GM23338 (cell line): ENCODE measurements around the gene ARL5C. TPM values are rescaled to one million over a fixed set of nuclear protein-coding genes. Genes with fewer than 3 reads are reported as not detected.
"Not testable (repeated sequence)": the region's sequence is repeated elsewhere in the genome, so short reads cannot be mapped to it uniquely, and the experiment has no call there.

Source experiments
- ATAC-seq: fragments of 200-7000 bp; cut with Tn5 transposase; 3 replicates; pipeline ENCODE4 v1.9.1; 2020
- DNase-seq: peaks from one replicate; pipeline ENCODE4 v3.0.0-alpha.2; 2015; ENCODE audit warnings: low spot score
- H2AFZ ChIP-seq: fragments of 200-600 bp; sonication (generic); 2 replicates; pipeline ENCODE4 v1.8.0; 2016; ENCODE audit warnings: antibody characterized with exemption, mild to moderate bottlenecking, moderate library complexity
- H3F3A ChIP-seq: fragments of 200-600 bp; sonication (generic); replicated peaks from 2 replicates; pipeline ENCODE4 v1.8.0; 2017; ENCODE audit warnings: antibody characterized with exemption, mixed run types, low read depth
- H3K27ac ChIP-seq: fragments of 200-600 bp; sonication (generic); 2 replicates; pipeline ENCODE4 v1.6.1; 2016; ENCODE audit warnings: low read depth
- H3K27me3 ChIP-seq: fragments of 200-600 bp; sonication (generic); 2 replicates; pipeline ENCODE4 v1.8.0; 2016; ENCODE audit warnings: mild to moderate bottlenecking, mixed run types, moderate library complexity; ENCODE audit not compliant: insufficient read depth
- H3K36me3 ChIP-seq: fragments of 200-600 bp; sonication (generic); 2 replicates; pipeline ENCODE4 v1.8.0; 2016; ENCODE audit warnings: mild to moderate bottlenecking; ENCODE audit not compliant: insufficient read depth
- H3K4me1 ChIP-seq: fragments of 200-600 bp; sonication (generic); 2 replicates; pipeline ENCODE4 v1.8.0; 2016; ENCODE audit warnings: mild to moderate bottlenecking, moderate library complexity; ENCODE audit not compliant: insufficient read depth
- H3K4me2 ChIP-seq: fragments of 200-600 bp; sonication (generic); 2 replicates; pipeline ENCODE4 v1.7.1; 2017; ENCODE audit warnings: mixed run types
- H3K4me3 ChIP-seq: fragments of 200-600 bp; sonication (generic); 2 replicates; pipeline ENCODE4 v1.6.1; 2016; ENCODE audit warnings: mixed run types
- H3K79me2 ChIP-seq: fragments of 200-600 bp; sonication (generic); replicated peaks from 2 replicates; pipeline ENCODE4 v1.8.0; 2017; ENCODE audit warnings: mild to moderate bottlenecking; ENCODE audit not compliant: insufficient read depth
- H3K9me2 ChIP-seq: fragments of 200-600 bp; sonication (generic); 2 replicates; pipeline ENCODE4 v1.8.0; 2017; ENCODE audit not compliant: insufficient read depth
- H4K20me1 ChIP-seq: fragments of 200-600 bp; sonication (generic); replicated peaks from 2 replicates; pipeline ENCODE4 v1.8.0; 2017; ENCODE audit warnings: mild to moderate bottlenecking; ENCODE audit not compliant: insufficient read depth
- H3K27ac Mint-ChIP-seq: 2 replicates; pipeline ENCODE4 v1.8.0; 2020; ENCODE audit warnings: inconsistent platforms, mild to moderate bottlenecking, moderate library complexity, mixed read lengths
- H3K27me3 Mint-ChIP-seq: 3 replicates; pipeline ENCODE4 v1.8.0; 2022; ENCODE audit warnings: low read depth, mild to moderate bottlenecking, moderate library complexity, mixed read lengths, inconsistent platforms; ENCODE audit not compliant: insufficient read depth, poor library complexity
- H3K36me3 Mint-ChIP-seq: 3 replicates; pipeline ENCODE4 v1.8.0; 2021; ENCODE audit warnings: low read depth, mild to moderate bottlenecking, inconsistent platforms, moderate library complexity, mixed read lengths
- H3K4me1 Mint-ChIP-seq: 3 replicates; pipeline ENCODE4 v1.8.0; 2020; ENCODE audit warnings: mild to moderate bottlenecking, inconsistent platforms, mixed read lengths
- H3K4me3 Mint-ChIP-seq: 3 replicates; pipeline ENCODE4 v1.8.0; 2021; ENCODE audit warnings: moderate library complexity, mild to moderate bottlenecking, inconsistent platforms, mixed read lengths
- H3K9me3 Mint-ChIP-seq: 3 replicates; pipeline ENCODE4 v1.8.0; 2020; ENCODE audit warnings: moderate library complexity, mild to moderate bottlenecking, inconsistent platforms, mixed read lengths
- CREB1 ChIP-seq: fragments of 250-450 bp; sonication (Bioruptor Pico); IDR thresholded peaks from 2 replicates; pipeline ENCODE4 v1.5.0; 2020; ENCODE audit warnings: low read depth, mild to moderate bottlenecking, moderate library complexity
- CTCF ChIP-seq, 2 experiments: fragments of 200-600 bp in 1 of 2; sonication (generic) in 1 of 2; conservative IDR thresholded peaks; 2 replicates each; pipeline versions ENCODE4 v1.5.1 to v1.6.1; 2016 to 2017; ENCODE audit warnings: antibody characterized with exemption in 2 of 2, low read depth in 2 of 2, mild to moderate bottlenecking in 2 of 2, moderate library complexity in 1 of 2
- ETS1 ChIP-seq: IDR thresholded peaks from 2 replicates; pipeline ENCODE4 v1.6.1; 2016; ENCODE audit warnings: antibody characterized with exemption
- EZH2 ChIP-seq: fragments of 200-600 bp; sonication (generic); IDR thresholded peaks from one replicate; pipeline ENCODE4 v1.8.0; 2017; ENCODE audit warnings: antibody characterized with exemption, mild to moderate bottlenecking, low read depth; ENCODE audit not compliant: unreplicated experiment
- JUNB ChIP-seq: IDR thresholded peaks from one replicate; pipeline ENCODE4 v1.6.1; 2016; ENCODE audit warnings: antibody characterized with exemption; ENCODE audit not compliant: unreplicated experiment
- NANOG ChIP-seq: IDR thresholded peaks from 2 replicates; pipeline ENCODE4 v1.6.1; 2016; ENCODE audit warnings: antibody characterized with exemption, borderline replicate concordance
- STAT1 ChIP-seq: IDR thresholded peaks from one replicate; pipeline ENCODE4 v1.6.1; 2016; ENCODE audit warnings: antibody characterized with exemption; ENCODE audit not compliant: unreplicated experiment
- ZNF114 ChIP-seq: fragments of 250-450 bp; sonication (Bioruptor Pico); IDR thresholded peaks from 2 replicates; pipeline ENCODE4 v1.5.0; 2020; ENCODE audit warnings: mild to moderate bottlenecking, moderate library complexity
- ZNF462 ChIP-seq: fragments of 250-450 bp; sonication (Bioruptor Pico); IDR thresholded peaks from 2 replicates; pipeline ENCODE4 v1.5.0; 2020; ENCODE audit warnings: mild to moderate bottlenecking, moderate library complexity
- polyA plus RNA-seq: library from polyadenylated mRNA; unstranded; fragments of >200 nt; fragmentation: Nextera tagmentation; extraction: Ambion mirVana; gene quantifications from 2 replicates; pipeline ENCODE4 v1.2.1, GENCODE V29; 2016
- total RNA-seq: library from RNA; depleted of rRNA; stranded (reverse); fragments of >200 nt; shearing (Covaris generic); gene quantifications from 2 replicates; pipeline ENCODE4 v1.2.3, GENCODE V29; 2014
- TF ChIP-seq, protein P1 (sequence below): IDR thresholded peaks from one replicate; pipeline ENCODE4 v1.6.1; 2018; ENCODE audit warnings: antibody characterized with exemption; ENCODE audit not compliant: unreplicated experiment

ARL5C gene
- total and polyA plus RNA-seq, 2 experiments from 2014 or later, result not detected

DNA sequence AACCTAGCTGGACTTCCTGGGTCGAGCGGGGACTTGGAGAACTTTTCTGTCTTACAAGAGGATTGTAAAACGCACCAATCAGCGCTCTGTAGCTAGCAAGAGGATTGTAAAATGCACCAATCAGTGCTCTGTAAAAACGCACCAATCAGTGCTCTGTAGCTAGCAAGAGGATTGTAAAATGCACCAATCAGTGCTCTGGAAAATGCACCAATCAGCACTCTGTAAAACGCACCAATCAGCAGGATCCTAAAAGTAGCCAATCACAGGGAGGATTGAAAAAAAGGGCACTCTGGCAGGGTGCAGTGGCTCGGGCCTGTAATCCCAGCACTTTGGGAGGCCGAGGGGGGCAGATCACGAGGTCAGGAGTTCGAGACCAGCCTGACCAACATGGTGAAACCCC, 2.5 kb upstream of the ARL5C start:
- H3K4me3 Mint-ChIP-seq, H3K36me3 ChIP-seq, H3K9me3 Mint-ChIP-seq, H3K27ac Mint-ChIP-seq, H3F3A ChIP-seq, H3K27ac ChIP-seq, H4K20me1 ChIP-seq, H3K9me2 ChIP-seq, H3K36me3 Mint-ChIP-seq, H3K4me3 ChIP-seq, ATAC-seq, H2AFZ ChIP-seq, DNase-seq, H3K4me2 ChIP-seq, H3K79me2 ChIP-seq: not testable (repeated sequence)
- H3K27me3 ChIP-seq, result peaks cover 33% of the 10 kb centered on the region
- Mint-ChIP-seq H3K4me1 (peaks cover 19% of the 10 kb centered on the region), H3K27me3 (peaks cover 24% of the 10 kb centered on the region)
- peaks cover 23% of the 10 kb centered on the region for H3K4me1 ChIP-seq

- H3K4me2 ChIP-seq, result peak overlapping the region; percentile 21; the same call in 1 of the 2 replicates
- no peak overlapping the region for H3K4me3 ChIP-seq
- peaks cover 6% of the 10 kb centered on the region; the same call in 1 of the 2 replicates for H3F3A ChIP-seq
- peaks cover 33% of the 10 kb centered on the region for H3K27me3 ChIP-seq
- no peaks in the 10 kb centered on the region for H3K36me3 ChIP-seq
- no peak for DNase-seq
- H3K79me2 ChIP-seq, result no peaks in the 10 kb centered on the region
- H2AFZ ChIP-seq, result no peak overlapping the region
- H3K27ac Mint-ChIP-seq, result no peak overlapping the region
- ATAC-seq, result no peak
- peaks cover 15% of the 10 kb centered on the region for H3K4me1 Mint-ChIP-seq
- no peaks in the 10 kb centered on the region for H3K9me2 ChIP-seq
- peaks cover 7% of the 10 kb centered on the region; the same call in 1 of the 3 replicates for H3K36me3 Mint-ChIP-seq
- H3K9me3 Mint-ChIP-seq, result peaks cover 9% of the 10 kb centered on the region; the same call in 2 of the 3 replicates
- no peak overlapping the region for H3K4me3 Mint-ChIP-seq
- H3K27ac ChIP-seq, result no peak overlapping the region
- H3K27me3 Mint-ChIP-seq, result peaks cover 25% of the 10 kb centered on the region
- H3K4me1 ChIP-seq, result peaks cover 20% of the 10 kb centered on the region; the same call in 1 of the 2 replicates
- no peaks in the 10 kb centered on the region for H4K20me1 ChIP-seq
- no peak for TF ChIP-seq ZNF114 (CRISPR knock-in tag)
- TF ChIP-seq EZH2, result no peak
- TF ChIP-seq CREB1, result no peak
- TF ChIP-seq ZNF462 (CRISPR knock-in tag), result no peak
- TF ChIP-seq JUNB, result no peak
- no peak for TF ChIP-seq ETS1
- no peak for TF ChIP-seq STAT1
- no peak for TF ChIP-seq CTCF (conservative IDR thresholded peaks at IDR 0.05; ENCODE audit: low read depth in 2 of 2)
- TF ChIP-seq NANOG, result no peak
- TF ChIP-seq, protein P1, sequence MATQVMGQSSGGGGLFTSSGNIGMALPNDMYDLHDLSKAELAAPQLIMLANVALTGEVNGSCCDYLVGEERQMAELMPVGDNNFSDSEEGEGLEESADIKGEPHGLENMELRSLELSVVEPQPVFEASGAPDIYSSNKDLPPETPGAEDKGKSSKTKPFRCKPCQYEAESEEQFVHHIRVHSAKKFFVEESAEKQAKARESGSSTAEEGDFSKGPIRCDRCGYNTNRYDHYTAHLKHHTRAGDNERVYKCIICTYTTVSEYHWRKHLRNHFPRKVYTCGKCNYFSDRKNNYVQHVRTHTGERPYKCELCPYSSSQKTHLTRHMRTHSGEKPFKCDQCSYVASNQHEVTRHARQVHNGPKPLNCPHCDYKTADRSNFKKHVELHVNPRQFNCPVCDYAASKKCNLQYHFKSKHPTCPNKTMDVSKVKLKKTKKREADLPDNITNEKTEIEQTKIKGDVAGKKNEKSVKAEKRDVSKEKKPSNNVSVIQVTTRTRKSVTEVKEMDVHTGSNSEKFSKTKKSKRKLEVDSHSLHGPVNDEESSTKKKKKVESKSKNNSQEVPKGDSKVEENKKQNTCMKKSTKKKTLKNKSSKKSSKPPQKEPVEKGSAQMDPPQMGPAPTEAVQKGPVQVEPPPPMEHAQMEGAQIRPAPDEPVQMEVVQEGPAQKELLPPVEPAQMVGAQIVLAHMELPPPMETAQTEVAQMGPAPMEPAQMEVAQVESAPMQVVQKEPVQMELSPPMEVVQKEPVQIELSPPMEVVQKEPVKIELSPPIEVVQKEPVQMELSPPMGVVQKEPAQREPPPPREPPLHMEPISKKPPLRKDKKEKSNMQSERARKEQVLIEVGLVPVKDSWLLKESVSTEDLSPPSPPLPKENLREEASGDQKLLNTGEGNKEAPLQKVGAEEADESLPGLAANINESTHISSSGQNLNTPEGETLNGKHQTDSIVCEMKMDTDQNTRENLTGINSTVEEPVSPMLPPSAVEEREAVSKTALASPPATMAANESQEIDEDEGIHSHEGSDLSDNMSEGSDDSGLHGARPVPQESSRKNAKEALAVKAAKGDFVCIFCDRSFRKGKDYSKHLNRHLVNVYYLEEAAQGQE, result no peak
Measured at GRCh38 chr17:39167476-39167875, 1.5 kb upstream of the ARL5C start.
